H1 (cell line): ENCODE results near the gene CUEDC1. TPM values are rescaled to one million over a fixed set of nuclear protein-coding genes. Genes with fewer than 3 reads are reported as not detected.
A peak's percentile ranks its signal among the peaks of the same experiment; 100 is the strongest.

ENCODE experiments used
- CTCF ChIA-PET: fragments of 300-600 bp; sonication (Branson Sonifier 250); formaldehyde crosslinking; loops from one replicate; lab custom pipeline; 2021; ENCODE audit not compliant: partially characterized antibody; lab: Charles Lee
- POLR2A ChIA-PET: fragments of 300-600 bp; sonication (Branson Sonifier 250); formaldehyde crosslinking; loops from one replicate; lab custom pipeline; 2021; ENCODE audit warnings: inconsistent platforms; ENCODE audit not compliant: partially characterized antibody; lab: Charles Lee
- DNase-seq, 2 experiments: peaks; one replicate each; pipeline versions ENCODE4 v3.0.0 to v3.0.0-alpha.2; 2010 to 2022; ENCODE audit warnings: low spot score in 2 of 2, low read depth in 1 of 2, mixed read lengths in 1 of 2
- FAIRE-seq: peaks from 2 replicates; lab custom pipeline; 2011; peaks lifted over from hg19 to GRCh38; lab: Jason Lieb, UNC
- H2AFZ ChIP-seq: 2 replicates; pipeline ENCODE4 v1.8.1; 2012; ENCODE audit warnings: low read length, inconsistent platforms
- H2AK5ac ChIP-seq: 2 replicates; pipeline ENCODE4 v1.6.1; 2013; ENCODE audit warnings: low read depth, low read length
- H2BK120ac ChIP-seq: replicated peaks from 2 replicates; pipeline ENCODE3; 2013; ENCODE audit warnings: low read depth, low read length, inconsistent platforms
- H2BK12ac ChIP-seq: 2 replicates; pipeline ENCODE4 v1.6.1; 2013; ENCODE audit warnings: low read depth, low read length
- H2BK15ac ChIP-seq: 2 replicates; pipeline ENCODE4 v1.6.1; 2013; ENCODE audit warnings: low read length
- H2BK20ac ChIP-seq: 2 replicates; pipeline ENCODE4 v1.6.1; 2013; ENCODE audit warnings: low read length
- H2BK5ac ChIP-seq: 2 replicates; pipeline ENCODE4 v1.6.1; 2013; ENCODE audit warnings: low read depth, low read length
- H3K14ac ChIP-seq: 2 replicates; pipeline ENCODE4 v1.6.1; 2013; ENCODE audit warnings: inconsistent platforms; ENCODE audit not compliant: insufficient read length
- H3K18ac ChIP-seq: 2 replicates; pipeline ENCODE4 v1.6.1; 2013; ENCODE audit warnings: low read length; ENCODE audit errors: extremely low read depth
- H3K23ac ChIP-seq: 2 replicates; pipeline ENCODE4 v1.6.1; 2013; ENCODE audit warnings: inconsistent platforms; ENCODE audit not compliant: insufficient read length
- H3K23me2 ChIP-seq: 2 replicates; pipeline ENCODE4 v1.6.1; 2013; ENCODE audit warnings: low read depth, low read length
- H3K27ac ChIP-seq: 2 replicates; pipeline ENCODE4 v1.6.1; 2011; ENCODE audit warnings: low read depth, low read length, inconsistent platforms
- H3K27me3 ChIP-seq, 4 experiments: replicated peaks in 1 of 4; 1 replicate in 1 of 4; 2 replicates in 3 of 4; pipeline versions ENCODE4 v1.6.1 to v1.8.1; 2011 to 2013; ENCODE audit warnings: low read length in 3 of 4, mild to moderate bottlenecking in 3 of 4, inconsistent platforms in 2 of 4, mixed read lengths in 2 of 4, moderate library complexity in 1 of 4; ENCODE audit not compliant: control insufficient read depth in 3 of 4, insufficient read depth in 3 of 4; ENCODE audit errors: extremely low read depth in 1 of 4
- H3K36me3 ChIP-seq, 4 experiments: 2 replicates each; pipeline versions ENCODE4 v1.6.1 to v1.8.1; 2011 to 2013; ENCODE audit warnings: mild to moderate bottlenecking in 4 of 4, low read length in 3 of 4, moderate library complexity in 2 of 4, control low read depth in 1 of 4, inconsistent platforms in 1 of 4; ENCODE audit not compliant: insufficient read depth in 4 of 4, control insufficient read depth in 2 of 4
- H3K4ac ChIP-seq: replicated peaks from 2 replicates; pipeline ENCODE3; 2013; ENCODE audit warnings: low read length, low read depth, mixed read lengths, inconsistent platforms; ENCODE audit not compliant: insufficient read length
- H3K4me1 ChIP-seq, 4 experiments: replicated peaks in 1 of 4; 1 replicate in 1 of 4; 2 replicates in 3 of 4; pipeline versions ENCODE4 v1.6.1 to v1.8.1; 2011 to 2013; ENCODE audit warnings: low read length in 3 of 4, inconsistent platforms in 2 of 4, mixed read lengths in 1 of 4; ENCODE audit not compliant: insufficient read depth in 4 of 4, control insufficient read depth in 3 of 4
- H3K4me2 ChIP-seq, 2 experiments: 2 replicates each; pipeline versions ENCODE4 v1.6.1 to v1.8.1; 2011 to 2013; ENCODE audit warnings: low read depth in 2 of 2, low read length in 2 of 2, control low read depth in 1 of 2, inconsistent platforms in 1 of 2, mild to moderate bottlenecking in 1 of 2; ENCODE audit not compliant: insufficient read depth in 1 of 2
- H3K4me3 ChIP-seq, 4 experiments: fragments of 200-600, 300-600 bp in 1 of 4; sonication (generic), shearing (Covaris generic), sonication (Bioruptor Twin) in 1 of 4; 2 replicates each; pipeline versions ENCODE4 v1.5.1 to v1.8.1; 2011 to 2016; ENCODE audit warnings: low read length in 4 of 4, low read depth in 3 of 4, control low read depth in 2 of 4, inconsistent platforms in 2 of 4, mild to moderate bottlenecking in 2 of 4, mixed read lengths in 1 of 4, moderate library complexity in 1 of 4; ENCODE audit not compliant: insufficient read depth in 2 of 4; ENCODE audit errors: extremely low read depth in 1 of 4
- H3K56ac ChIP-seq: replicated peaks from 2 replicates; pipeline ENCODE3; 2013; ENCODE audit warnings: low read depth, mild to moderate bottlenecking, mixed read lengths, low read length, inconsistent platforms; ENCODE audit not compliant: insufficient read length
- H3K79me1 ChIP-seq: 2 replicates; pipeline ENCODE4 v1.6.1; 2013; ENCODE audit warnings: low read depth, low read length, control low read depth
- H3K79me2 ChIP-seq, 2 experiments: 2 replicates each; pipeline versions ENCODE4 v1.6.1 to v1.8.1; 2012 to 2013; ENCODE audit warnings: low read length in 2 of 2, mild to moderate bottlenecking in 2 of 2, inconsistent platforms in 1 of 2; ENCODE audit not compliant: insufficient read depth in 2 of 2, control insufficient read depth in 1 of 2
- H3K9ac ChIP-seq, 4 experiments: replicated peaks in 1 of 4; 1 replicate in 1 of 4; 2 replicates in 3 of 4; pipeline versions ENCODE4 v1.6.1 to v1.8.1; 2011 to 2013; ENCODE audit warnings: low read depth in 3 of 4, low read length in 3 of 4, control low read depth in 2 of 4, mild to moderate bottlenecking in 2 of 4, moderate library complexity in 2 of 4, inconsistent platforms in 1 of 4; ENCODE audit errors: extremely low read depth in 1 of 4
- H3K9me3 ChIP-seq, 2 experiments: 2 replicates each; pipeline versions ENCODE4 v1.6.1 to v1.8.1; 2012 to 2013; ENCODE audit warnings: mild to moderate bottlenecking in 2 of 2, moderate library complexity in 2 of 2, control low read depth in 1 of 2, inconsistent platforms in 1 of 2, low read depth in 1 of 2, low read length in 1 of 2, mixed read lengths in 1 of 2; ENCODE audit not compliant: insufficient read depth in 2 of 2
- H4K20me1 ChIP-seq, 2 experiments: replicated peaks in 1 of 2; 2 replicates each; pipeline versions ENCODE3 to v1.8.1; 2011 to 2013; ENCODE audit warnings: inconsistent platforms in 2 of 2, low read length in 2 of 2, mild to moderate bottlenecking in 1 of 2; ENCODE audit not compliant: insufficient read depth in 2 of 2, control insufficient read depth in 1 of 2
- H4K5ac ChIP-seq: 2 replicates; pipeline ENCODE4 v1.6.1; 2013; ENCODE audit warnings: low read length, low read depth, mixed read lengths, inconsistent platforms; ENCODE audit not compliant: insufficient read length
- H4K8ac ChIP-seq: 2 replicates; pipeline ENCODE4 v1.8.0; 2013; ENCODE audit warnings: mild to moderate bottlenecking, moderate library complexity, low read length, inconsistent platforms; ENCODE audit not compliant: insufficient read depth; ENCODE audit errors: extremely low read depth
- H4K91ac ChIP-seq: replicated peaks from 2 replicates; pipeline ENCODE3; 2013; ENCODE audit warnings: low read length, mixed read lengths, inconsistent platforms; ENCODE audit not compliant: insufficient read length
- BACH1 ChIP-seq: IDR thresholded peaks from 2 replicates; pipeline ENCODE4 v1.6.1; 2012; ENCODE audit warnings: low read length, improper control_type of control experiment
- BRCA1 ChIP-seq: IDR thresholded peaks from 2 replicates; pipeline ENCODE4 v1.6.1; 2012; ENCODE audit warnings: low read depth, low read length, improper control_type of control experiment
- CTCF ChIP-seq, 3 experiments: IDR thresholded peaks; 1 replicate in 2 of 3; 2 replicates in 1 of 3; pipeline versions ENCODE4 v1.5.1 to v1.6.1; 2011; ENCODE audit warnings: low read length in 3 of 3, mild to moderate bottlenecking in 3 of 3, inconsistent platforms in 2 of 3, low read depth in 1 of 3, moderate library complexity in 1 of 3; ENCODE audit not compliant: insufficient read depth in 1 of 3; ENCODE audit errors: control extremely low read depth in 1 of 3
- EGR1 ChIP-seq: IDR thresholded peaks from 2 replicates; pipeline ENCODE4 v1.6.1; 2011; ENCODE audit warnings: low read depth, low read length, borderline replicate concordance
- KDM4A ChIP-seq: IDR thresholded peaks from one replicate; pipeline ENCODE4 v1.7.1; 2012; ENCODE audit warnings: low read depth, mild to moderate bottlenecking, moderate library complexity, low read length, inconsistent platforms; ENCODE audit not compliant: severe bottlenecking
- SIRT6 ChIP-seq: IDR thresholded peaks from one replicate; pipeline ENCODE4 v1.7.1; 2012; ENCODE audit warnings: low read length, inconsistent platforms
- ZNF274 ChIP-seq: IDR thresholded peaks from 2 replicates; pipeline ENCODE4 v1.7.0; 2012; ENCODE audit warnings: low read length, borderline replicate concordance; ENCODE audit errors: extremely low read depth
- WGBS, 2 experiments: shearing (Covaris generic) in 1 of 2; methylation state at CpG; one replicate each; pipeline versions ENCODE4 v1.1.6 to v1.1.7; 2013 to 2015; ENCODE audit warnings: low lambda C conversion rate in 2 of 2, mixed read lengths in 2 of 2, inconsistent platforms in 1 of 2, low coverage in 1 of 2, missing lambda C conversion rate in 1 of 2; ENCODE audit not compliant: insufficient replicate concordance in 2 of 2, insufficient coverage in 1 of 2, insufficient read length in 1 of 2; ENCODE audit errors: extremely low coverage in 1 of 2, missing lambda C conversion rate in 1 of 2; 5-methylcytosine and 5-hydroxymethylcytosine counted together
- polyA plus RNA-seq, 7 experiments: library from polyadenylated mRNA; depleted of rRNA in 3 of 7; stranded (reverse) in 5 of 7; unstranded in 2 of 7; fragments of >200 nt in 5 of 7; fragments of 200-250 nt in 2 of 7; gene quantifications; 1 replicate in 5 of 7; 2 replicates in 1 of 7; 4 replicates in 1 of 7; pipeline versions ENCODE4 v1.2.1 to v1.2.3, GENCODE V29; 2011 to 2013; ENCODE audit warnings: missing spikeins in 2 of 7, mixed read lengths in 2 of 7
- total RNA-seq: library from RNA; stranded (reverse); fragmentation: NEBNext Ultra II Directional; extraction: Animal tissue kit (Norgen Biotek cat#: 25700); gene quantifications from 2 replicates; pipeline ENCODE4 v1.2.1, GENCODE V29; 2021
- TF ChIP-seq, protein P1 (sequence below): IDR thresholded peaks from 2 replicates; pipeline ENCODE4 v1.6.1; 2012; ENCODE audit warnings: inconsistent platforms

CUEDC1 gene
- total and polyA plus RNA-seq, 2 of the 8 experiments (the other 6 are each of a cell fraction or from before 2014, with no cell fraction given), result 4.0 to 10.7 TPM

DNA sequence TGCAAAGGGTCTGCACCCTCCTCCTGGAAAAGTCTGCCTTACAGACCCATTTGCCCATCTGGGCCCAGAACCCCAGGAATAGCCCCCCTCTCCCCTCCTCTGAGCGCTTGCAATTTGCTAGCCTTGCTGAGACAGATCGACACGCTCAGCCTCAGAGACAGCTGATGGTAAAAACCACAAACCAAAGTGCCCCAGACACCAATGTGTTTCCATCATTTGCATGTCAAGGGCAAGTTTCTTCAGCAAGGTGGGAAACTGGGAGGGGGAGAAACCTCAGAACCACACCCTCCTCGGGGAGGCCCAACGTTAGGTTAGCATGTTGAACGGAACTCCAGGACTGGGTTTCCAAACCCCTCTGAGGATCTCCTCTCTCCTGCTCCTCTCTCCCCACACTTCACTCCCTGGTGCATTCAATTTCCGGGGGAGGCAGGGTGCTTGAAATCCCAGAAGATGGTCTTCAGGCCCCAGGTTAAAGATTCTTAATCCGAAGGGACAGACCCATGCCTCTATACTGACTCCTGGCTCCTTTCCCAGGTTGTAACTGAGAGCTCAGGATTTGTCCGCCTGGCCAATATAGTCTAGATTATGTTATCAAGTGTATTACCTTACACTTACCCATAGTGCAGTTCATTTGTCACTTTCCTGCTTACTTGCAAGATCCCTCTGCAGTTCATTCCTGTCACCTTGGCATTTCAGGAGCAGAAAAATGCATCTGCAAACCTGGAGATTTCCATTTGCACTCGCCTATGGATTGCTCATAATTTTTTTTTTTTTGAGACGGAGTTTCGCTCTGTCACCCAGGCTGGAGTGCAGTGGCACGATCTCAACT lies 1.3 kb upstream of the CUEDC1 start:
- H4K20me1 ChIP-seq, result no peaks in the 10 kb centered on the region
- no peak overlapping the region for H4K5ac ChIP-seq
- H3K56ac ChIP-seq, result no peak overlapping the region
- H3K23me2 ChIP-seq, result peaks cover 8% of the 10 kb centered on the region; the same call in 1 of the 2 replicates
- no peaks in the 10 kb centered on the region for H3K79me1 ChIP-seq
- 0 out of 2 replicates have a peak overlapping the region, but pooled peaks have one; percentile 29 for H2BK12ac ChIP-seq
- no peak overlapping the region for H2BK20ac ChIP-seq
- peak overlapping the region; percentile 25; the same call in 1 of the 2 replicates for H3K18ac ChIP-seq
- peak overlapping the region; percentile 64 for H4K8ac ChIP-seq
- peak overlapping the region; percentile 79 to 97 for H3K4me2 ChIP-seq
- H3K9ac ChIP-seq, result no peak overlapping the region
- no peak overlapping the region for H3K23ac ChIP-seq
- H3K4ac ChIP-seq, result no peak overlapping the region
- DNase-seq (peak in 1 of 2 experiments; percentile 54), FAIRE-seq (no peak)
- H3K4me1 ChIP-seq, result peaks cover 10 to 23% (median 13%) of the 10 kb centered on the region in 4 experiments
- CTCF ChIA-PET, result interaction anchor here (0.7 to 13.5 kb wide), 27 partner anchors 9 to 204 kb away, joined by 3 to 162 read pairs (median 5); no protein-coding TSS in a partner anchor
- H3K36me3 ChIP-seq, result no peaks in the 10 kb centered on the region
- no peak overlapping the region for H2BK5ac ChIP-seq
- no peaks in the 10 kb centered on the region for H3K9me3 ChIP-seq
- H3K14ac ChIP-seq, result no peak overlapping the region
- 47% methylated on average over 13 of the region's 13 CpGs; no CpG with 5 or more reads in 1 of the 2 experiments for WGBS, 2 experiments
- H2BK15ac ChIP-seq, result peak overlapping the region; percentile 88; the same call in 1 of the 2 replicates
- H2BK120ac ChIP-seq, result no peak overlapping the region
- no peak overlapping the region for H2AK5ac ChIP-seq
- peaks cover 0 to 30% (median 20%) of the 10 kb centered on the region in 4 experiments; a peak in 6 of 7 replicates for H3K27me3 ChIP-seq
- H3K27ac ChIP-seq, result no peak overlapping the region
- H3K79me2 ChIP-seq, result no peaks in the 10 kb centered on the region
- POLR2A ChIA-PET, result interaction anchor here (0.6 to 3.5 kb wide), 17 partner anchors 13 to 99 kb away, joined by 3 to 18 read pairs (median 4); no protein-coding TSS in a partner anchor
- H4K91ac ChIP-seq, result no peak overlapping the region
- H3K4me3 ChIP-seq, result peak overlapping the region; percentile 14 to 76 (median 66); a peak in 5 of 8 replicates
- no peak overlapping the region for H2AFZ ChIP-seq
- TF ChIP-seq SIRT6 (no peak), EGR1 (no peak), ZNF274 (no peak), KDM4A (no peak), BACH1 (no peak), BRCA1 (no peak), CTCF (IDR thresholded peaks at IDR 0.05; ENCODE audit: control extremely low read depth in 1 of 3, insufficient read depth in 1 of 3, low read depth in 1 of 3, low read length in 3 of 3) (no peak)
- TF ChIP-seq, protein P1, sequence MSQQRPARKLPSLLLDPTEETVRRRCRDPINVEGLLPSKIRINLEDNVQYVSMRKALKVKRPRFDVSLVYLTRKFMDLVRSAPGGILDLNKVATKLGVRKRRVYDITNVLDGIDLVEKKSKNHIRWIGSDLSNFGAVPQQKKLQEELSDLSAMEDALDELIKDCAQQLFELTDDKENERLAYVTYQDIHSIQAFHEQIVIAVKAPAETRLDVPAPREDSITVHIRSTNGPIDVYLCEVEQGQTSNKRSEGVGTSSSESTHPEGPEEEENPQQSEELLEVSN, result no peak
